CD14-positive monocyte (primary cell): ENCODE measurements around the gene TAAR2. TPM values are rescaled to one million over a fixed set of nuclear protein-coding genes. Genes with fewer than 3 reads are reported as not detected.

Source experiments
- DNase-seq, 3 donors: peaks; one replicate each; pipeline ENCODE4 v3.0.0-alpha.2; 2011 to 2022
- H2AFZ ChIP-seq: 2 replicates; pipeline ENCODE4 v1.6.0; 2012; ENCODE audit warnings: mild to moderate bottlenecking, low read depth, low read length, inconsistent platforms; ENCODE audit not compliant: insufficient read depth, poor library complexity, severe bottlenecking
- H3K27ac ChIP-seq, 2 donors: 1 replicate in 1 of 2; 2 replicates in 1 of 2; pipeline ENCODE4 v1.5.1; 2012 to 2013; ENCODE audit warnings: low read length in 2 of 2, control low read depth in 1 of 2, inconsistent platforms in 1 of 2, low read depth in 1 of 2, mild to moderate bottlenecking in 1 of 2
- H3K27me3 ChIP-seq, 2 donors: one replicate each; pipeline versions ENCODE4 v1.6.0 to v1.6.1; 2011 to 2013; ENCODE audit warnings: low read length in 2 of 2; ENCODE audit not compliant: control insufficient read depth in 2 of 2, insufficient read depth in 2 of 2
- H3K36me3 ChIP-seq, 2 donors: replicated peaks in 1 of 2; 1 replicate in 1 of 2; 2 replicates in 1 of 2; pipeline versions ENCODE4 v1.5.1 to v1.6.1; 2012 to 2013; ENCODE audit warnings: low read length in 2 of 2, control low read depth in 1 of 2, inconsistent platforms in 1 of 2, mild to moderate bottlenecking in 1 of 2; ENCODE audit not compliant: insufficient read depth in 2 of 2, control insufficient read depth in 1 of 2
- H3K4me1 ChIP-seq, 2 donors: 1 replicate in 1 of 2; 2 replicates in 1 of 2; pipeline versions ENCODE4 v1.5.1 to v1.6.1; 2012 to 2013; ENCODE audit warnings: low read length in 2 of 2, control low read depth in 1 of 2, inconsistent platforms in 1 of 2, mild to moderate bottlenecking in 1 of 2, moderate library complexity in 1 of 2; ENCODE audit not compliant: insufficient read depth in 2 of 2, control insufficient read depth in 1 of 2
- H3K4me2 ChIP-seq: replicated peaks from 2 replicates; pipeline ENCODE3; 2012; ENCODE audit warnings: low read length, moderate library complexity, mild to moderate bottlenecking; ENCODE audit not compliant: poor library complexity, severe bottlenecking; ENCODE audit errors: extremely low read depth
- H3K4me3 ChIP-seq, 3 experiments: fragments of 200-600 bp in 1 of 3; sonication (generic) in 1 of 3; replicated peaks in 1 of 3; 1 replicate in 2 of 3; 2 replicates in 1 of 3; pipeline ENCODE4 v1.5.1; 2011 to 2013; ENCODE audit warnings: low read length in 3 of 3, mild to moderate bottlenecking in 3 of 3, control low read depth in 2 of 3, low read depth in 2 of 3, inconsistent platforms in 1 of 3, moderate library complexity in 1 of 3
- H3K79me2 ChIP-seq: 2 replicates; pipeline ENCODE4 v1.6.0; 2012; ENCODE audit warnings: mild to moderate bottlenecking, control low read depth, inconsistent platforms, low read length, moderate library complexity; ENCODE audit not compliant: insufficient read depth
- H3K9ac ChIP-seq: 2 replicates; pipeline ENCODE4 v1.6.0; 2017; ENCODE audit warnings: low read length, mild to moderate bottlenecking; ENCODE audit not compliant: insufficient read depth, poor library complexity, severe bottlenecking
- H3K9me3 ChIP-seq, 2 donors: replicated peaks in 1 of 2; 1 replicate in 1 of 2; 2 replicates in 1 of 2; pipeline versions ENCODE4 v1.5.1 to v1.6.1; 2012 to 2013; ENCODE audit warnings: low read length in 2 of 2, control low read depth in 1 of 2; ENCODE audit not compliant: control insufficient read depth in 1 of 2, insufficient read depth in 1 of 2
- H4K20me1 ChIP-seq: 2 replicates; pipeline ENCODE4 v1.6.0; 2012; ENCODE audit warnings: mild to moderate bottlenecking, low read length, control low read depth, moderate library complexity; ENCODE audit not compliant: insufficient read depth
- H3K27ac Mint-ChIP-seq, 7 donors: one replicate each; pipeline ENCODE4 v1.8.0; 2020; ENCODE audit warnings: mild to moderate bottlenecking in 7 of 7, mixed read lengths in 7 of 7, moderate library complexity in 6 of 7, inconsistent platforms in 2 of 7
- H3K27me3 Mint-ChIP-seq, 3 donors: one replicate each; pipeline ENCODE4 v1.8.0; 2021 to 2022; ENCODE audit warnings: low read depth in 3 of 3, mild to moderate bottlenecking in 3 of 3, mixed read lengths in 3 of 3, moderate library complexity in 3 of 3, inconsistent platforms in 1 of 3
- H3K36me3 Mint-ChIP-seq, 2 donors: one replicate each; pipeline ENCODE4 v1.8.0; 2020; ENCODE audit warnings: mixed read lengths in 2 of 2, inconsistent platforms in 1 of 2, mild to moderate bottlenecking in 1 of 2
- H3K4me1 Mint-ChIP-seq: one replicate; pipeline ENCODE4 v1.8.0; 2020; ENCODE audit warnings: mild to moderate bottlenecking, mixed read lengths
- H3K4me3 Mint-ChIP-seq, 2 donors: one replicate each; pipeline ENCODE4 v1.8.0; 2020; ENCODE audit warnings: mild to moderate bottlenecking in 2 of 2, mixed read lengths in 2 of 2, moderate library complexity in 1 of 2
- H3K9me3 Mint-ChIP-seq, 7 donors: one replicate each; pipeline ENCODE4 v1.8.0; 2020 to 2022; ENCODE audit warnings: mixed read lengths in 7 of 7, mild to moderate bottlenecking in 6 of 7, moderate library complexity in 6 of 7, inconsistent platforms in 2 of 7
- CTCF ChIP-seq: fragments of 200-600 bp; IDR thresholded peaks from one replicate; pipeline ENCODE4 v1.8.0; 2022; ENCODE audit warnings: antibody characterized with exemption, mild to moderate bottlenecking
- WGBS: methylation state at CpG from one replicate; pipeline ENCODE4 v1.1.5; 2013; ENCODE audit warnings: missing lambda C conversion rate; ENCODE audit not compliant: insufficient coverage; 5-methylcytosine and 5-hydroxymethylcytosine counted together
- intact Hi-C, 2 donors: fragments of 100-400 bp; cut with micrococcal nuclease; formaldehyde crosslinking; loops; one replicate each; pipeline versions ENCODE4 v1.15.0 to v1.15.1; 2023
- polyA plus RNA-seq, 3 donors: library from polyadenylated mRNA; depleted of rRNA in 1 of 3; unstranded in 2 of 3; stranded (reverse) in 1 of 3; fragments of 300-500 nt in 2 of 3; fragments of >200 nt in 1 of 3; fragmentation: Illumina TruSeq in 2 of 3; gene quantifications; 1 replicate in 2 of 3; 2 replicates in 1 of 3; pipeline ENCODE4 v1.2.3, GENCODE V29; 2012 to 2021

The TAAR2 gene
- polyA plus RNA-seq, 3 donors: not detected

GRCh38 chr6:132671295-132671694 is 47.2 kb upstream of the TAAR2 start:
- no peaks in the 10 kb centered on the region for H3K27me3 ChIP-seq
- H3K4me1 Mint-ChIP-seq: peaks cover 24% of the 10 kb centered on the region
- intact Hi-C loops: loop anchor here in 1 of 2 donors (2.0 kb wide), 1 partner anchor 98 kb away; no protein-coding TSS in a partner anchor
- H3K9ac ChIP-seq: no peak overlapping the region
- H3K4me2 ChIP-seq: no peak overlapping the region
- no peak for TF ChIP-seq CTCF
- H3K4me3 ChIP-seq: no peak overlapping the region
- peaks cover 0 to 1% (median 0%) of the 10 kb centered on the region in 3 donors for H3K27me3 Mint-ChIP-seq
- H3K36me3 Mint-ChIP-seq: no peaks in the 10 kb centered on the region
- peaks cover 0 to 1% (median 0%) of the 10 kb centered on the region in 7 donors for H3K9me3 Mint-ChIP-seq
- H3K27ac Mint-ChIP-seq: no peak overlapping the region
- no peaks in the 10 kb centered on the region for H4K20me1 ChIP-seq
- H3K79me2 ChIP-seq: no peaks in the 10 kb centered on the region
- no peaks in the 10 kb centered on the region for H3K9me3 ChIP-seq
- H3K4me3 Mint-ChIP-seq: no peak overlapping the region
- no peaks in the 10 kb centered on the region for H3K36me3 ChIP-seq
- no peak for DNase-seq
- peaks cover 25 to 31% of the 10 kb centered on the region in 2 donors for H3K4me1 ChIP-seq
- no peak overlapping the region for H2AFZ ChIP-seq
- WGBS: 100% methylated on average over 1 of the region's 1 CpG
- no peak overlapping the region for H3K27ac ChIP-seq

GRCh38 chr6:132669690-132670291 is 45.7 kb upstream of the TAAR2 start:
- peak overlapping the region in 1 of 2 donors; percentile 37 for H3K4me3 Mint-ChIP-seq
- peak; percentile 51 to 68 (median 66) for DNase-seq

More at GRCh38 chr6:132669690-132670291, 45.7 kb upstream of the TAAR2 start:
- H3K9me3 ChIP-seq: no peaks in the 10 kb centered on the region
- H3K36me3 ChIP-seq: no peaks in the 10 kb centered on the region
- no peaks in the 10 kb centered on the region for H4K20me1 ChIP-seq
- no peaks in the 10 kb centered on the region for H3K79me2 ChIP-seq
- H3K4me1 Mint-ChIP-seq: peaks cover 14% of the 10 kb centered on the region
- intact Hi-C loops: loop anchor here (2.0 to 10.0 kb wide), 3 partner anchors 99 to 155 kb away; partner anchors contain the start of genes RPS12 (in 1 of the 2) and STX7 (in 1 of the 2)
- H3K27ac ChIP-seq: peak overlapping the region in 1 of 2 donors; percentile 13
- H3K27me3 ChIP-seq: no peaks in the 10 kb centered on the region
- peak overlapping the region; percentile 45 for H3K4me2 ChIP-seq
- peak overlapping the region; percentile 55 to 94 (median 86) for H3K27ac Mint-ChIP-seq
- WGBS: 0% methylated on average over 3 of the region's 4 CpGs
- no peaks in the 10 kb centered on the region for H3K36me3 Mint-ChIP-seq
- no peak overlapping the region for H3K9ac ChIP-seq
- no peaks in the 10 kb centered on the region for H3K9me3 Mint-ChIP-seq
- no peak overlapping the region for H2AFZ ChIP-seq
- peak; percentile 78 for TF ChIP-seq CTCF
- H3K4me3 ChIP-seq: peak overlapping the region in 1 of 3 experiments; percentile 23
- H3K27me3 Mint-ChIP-seq: no peaks in the 10 kb centered on the region
- peaks cover 10 to 16% of the 10 kb centered on the region in 2 donors for H3K4me1 ChIP-seq
